ENCODE results near the gene PHC3.

The PHC3 gene

DNA sequence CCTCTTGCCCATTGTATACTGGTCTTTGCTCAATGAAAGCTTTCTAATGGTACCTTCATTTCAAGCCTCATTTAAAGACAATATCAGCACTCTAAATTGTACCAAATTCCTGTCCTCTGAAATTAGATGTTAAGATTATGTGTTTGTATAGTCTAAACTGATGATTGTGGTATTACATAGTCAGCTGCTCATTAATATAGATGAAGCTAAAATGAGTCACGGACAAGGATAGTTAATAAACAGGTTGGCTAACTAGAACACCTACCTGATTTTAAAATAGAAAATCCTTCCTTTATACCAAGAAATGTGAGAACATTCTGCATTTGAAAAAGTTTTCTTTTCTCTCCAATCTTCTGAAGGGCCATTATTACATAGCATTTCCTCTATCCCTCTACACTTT lies 43.6 kb upstream of the PHC3 start (continued):
- no peak for TF ChIP-seq POU6F1 (CRISPR knock-in tag; IDR thresholded peaks at IDR 0.05; ENCODE audit: borderline replicate concordance, low read depth)

DNA sequence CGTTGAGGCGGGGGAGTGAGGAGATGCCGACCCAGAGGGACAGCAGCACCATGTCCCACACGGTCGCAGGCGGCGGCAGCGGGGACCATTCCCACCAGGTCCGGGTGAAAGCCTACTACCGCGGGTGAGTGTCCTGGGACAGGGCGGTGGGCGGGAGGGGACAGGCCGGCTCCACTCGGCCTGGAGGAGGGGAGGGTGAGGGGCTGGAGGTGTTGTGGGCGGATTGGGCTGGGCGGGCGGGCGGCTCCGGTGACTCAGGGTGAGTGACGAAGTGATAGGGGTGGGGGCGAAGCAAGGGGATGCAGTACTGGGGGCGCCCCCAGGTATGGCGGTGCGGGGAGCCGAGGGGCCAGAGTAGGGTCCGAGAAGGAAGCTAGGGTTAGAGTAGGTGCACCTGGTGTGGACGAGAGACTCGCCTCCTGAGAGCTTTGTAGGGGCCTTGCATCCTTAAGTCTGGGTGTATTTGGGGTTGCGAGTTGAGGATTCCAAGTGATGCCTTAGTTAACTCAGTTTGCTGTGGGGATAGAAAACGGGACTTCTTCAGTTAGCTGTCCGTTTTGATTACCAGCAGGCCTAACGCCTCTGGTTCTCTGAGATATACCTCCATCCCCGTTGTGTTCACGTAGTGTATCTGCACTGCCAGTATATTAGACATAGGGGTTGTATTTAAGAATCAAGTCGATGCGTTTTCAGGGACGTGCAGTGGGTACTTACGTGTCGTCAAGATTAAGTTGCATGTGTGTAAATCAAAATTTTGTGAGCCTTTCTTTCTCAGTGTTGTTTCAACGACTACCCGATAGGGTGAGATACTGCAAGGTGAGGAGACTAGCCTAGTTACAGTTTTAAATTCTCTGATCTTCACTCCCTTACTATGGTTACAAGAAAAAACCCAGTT lies 41.4 kb upstream of the PHC3 start:
- TF ChIP-seq ZFP30 (CRISPR knock-in tag; IDR thresholded peaks at IDR 0.05), result no peak
- TF ChIP-seq, protein P1, sequence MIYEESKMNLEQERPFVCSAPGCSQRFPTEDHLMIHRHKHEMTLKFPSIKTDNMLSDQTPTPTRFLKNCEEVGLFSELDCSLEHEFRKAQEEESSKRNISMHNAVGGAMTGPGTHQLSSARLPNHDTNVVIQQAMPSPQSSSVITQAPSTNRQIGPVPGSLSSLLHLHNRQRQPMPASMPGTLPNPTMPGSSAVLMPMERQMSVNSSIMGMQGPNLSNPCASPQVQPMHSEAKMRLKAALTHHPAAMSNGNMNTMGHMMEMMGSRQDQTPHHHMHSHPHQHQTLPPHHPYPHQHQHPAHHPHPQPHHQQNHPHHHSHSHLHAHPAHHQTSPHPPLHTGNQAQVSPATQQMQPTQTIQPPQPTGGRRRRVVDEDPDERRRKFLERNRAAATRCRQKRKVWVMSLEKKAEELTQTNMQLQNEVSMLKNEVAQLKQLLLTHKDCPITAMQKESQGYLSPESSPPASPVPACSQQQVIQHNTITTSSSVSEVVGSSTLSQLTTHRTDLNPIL (CRISPR knock-in tag; IDR thresholded peaks at IDR 0.05; ENCODE audit: low read depth), result no peak
- TF ChIP-seq TCF4 (CRISPR knock-in tag; IDR thresholded peaks at IDR 0.05; ENCODE audit: borderline replicate concordance), result no peak
- TF ChIP-seq BACH2 (CRISPR knock-in tag; IDR thresholded peaks at IDR 0.05; ENCODE audit: borderline replicate concordance), result no peak
- TF ChIP-seq POU6F1 (CRISPR knock-in tag; IDR thresholded peaks at IDR 0.05; ENCODE audit: borderline replicate concordance, low read depth), result no peak
- TF ChIP-seq, protein P2, sequence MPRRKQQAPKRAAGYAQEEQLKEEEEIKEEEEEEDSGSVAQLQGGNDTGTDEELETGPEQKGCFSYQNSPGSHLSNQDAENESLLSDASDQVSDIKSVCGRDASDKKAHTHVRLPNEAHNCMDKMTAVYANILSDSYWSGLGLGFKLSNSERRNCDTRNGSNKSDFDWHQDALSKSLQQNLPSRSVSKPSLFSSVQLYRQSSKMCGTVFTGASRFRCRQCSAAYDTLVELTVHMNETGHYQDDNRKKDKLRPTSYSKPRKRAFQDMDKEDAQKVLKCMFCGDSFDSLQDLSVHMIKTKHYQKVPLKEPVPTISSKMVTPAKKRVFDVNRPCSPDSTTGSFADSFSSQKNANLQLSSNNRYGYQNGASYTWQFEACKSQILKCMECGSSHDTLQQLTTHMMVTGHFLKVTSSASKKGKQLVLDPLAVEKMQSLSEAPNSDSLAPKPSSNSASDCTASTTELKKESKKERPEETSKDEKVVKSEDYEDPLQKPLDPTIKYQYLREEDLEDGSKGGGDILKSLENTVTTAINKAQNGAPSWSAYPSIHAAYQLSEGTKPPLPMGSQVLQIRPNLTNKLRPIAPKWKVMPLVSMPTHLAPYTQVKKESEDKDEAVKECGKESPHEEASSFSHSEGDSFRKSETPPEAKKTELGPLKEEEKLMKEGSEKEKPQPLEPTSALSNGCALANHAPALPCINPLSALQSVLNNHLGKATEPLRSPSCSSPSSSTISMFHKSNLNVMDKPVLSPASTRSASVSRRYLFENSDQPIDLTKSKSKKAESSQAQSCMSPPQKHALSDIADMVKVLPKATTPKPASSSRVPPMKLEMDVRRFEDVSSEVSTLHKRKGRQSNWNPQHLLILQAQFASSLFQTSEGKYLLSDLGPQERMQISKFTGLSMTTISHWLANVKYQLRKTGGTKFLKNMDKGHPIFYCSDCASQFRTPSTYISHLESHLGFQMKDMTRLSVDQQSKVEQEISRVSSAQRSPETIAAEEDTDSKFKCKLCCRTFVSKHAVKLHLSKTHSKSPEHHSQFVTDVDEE (CRISPR knock-in tag; IDR thresholded peaks at IDR 0.05), result no peak
- TF ChIP-seq PATZ1 (CRISPR knock-in tag; IDR thresholded peaks at IDR 0.05; ENCODE audit: borderline replicate concordance), result no peak
- TF ChIP-seq ZNF8 (CRISPR knock-in tag; IDR thresholded peaks at IDR 0.05), result no peak
- no peak for TF ChIP-seq ZNF70 (CRISPR knock-in tag; IDR thresholded peaks at IDR 0.05)
- TF ChIP-seq ESRRG (CRISPR knock-in tag; IDR thresholded peaks at IDR 0.05), result no peak
- no peak for TF ChIP-seq PPARA (CRISPR knock-in tag; IDR thresholded peaks at IDR 0.05; ENCODE audit: borderline replicate concordance)
- TF ChIP-seq GLIS3 (CRISPR knock-in tag; IDR thresholded peaks at IDR 0.05), result no peak
- no peak for TF ChIP-seq TOX (CRISPR knock-in tag; IDR thresholded peaks at IDR 0.05; ENCODE audit: borderline replicate concordance)
- no peak for TF ChIP-seq CSDC2 (CRISPR knock-in tag; IDR thresholded peaks at IDR 0.05)
- TF ChIP-seq ZFP3 (CRISPR knock-in tag; IDR thresholded peaks at IDR 0.05), result no peak
- no peak for TF ChIP-seq ZC3H10 (CRISPR knock-in tag; IDR thresholded peaks at IDR 0.05)
- TF ChIP-seq OSR1 (CRISPR knock-in tag; IDR thresholded peaks at IDR 0.05), result no peak
- no peak for TF ChIP-seq ARNTL (CRISPR knock-in tag; IDR thresholded peaks at IDR 0.05; ENCODE audit: borderline replicate concordance, low read depth)
- peak; percentile 44 for ATAC-seq

- peak; percentile 97 for ATAC-seq
- TF ChIP-seq SNAI2 (CRISPR knock-in tag; IDR thresholded peaks at IDR 0.05) (no peak), ZC3H10 (CRISPR knock-in tag; IDR thresholded peaks at IDR 0.05) (no peak), PATZ1 (CRISPR knock-in tag; IDR thresholded peaks at IDR 0.05; ENCODE audit: borderline replicate concordance) (no peak)
Observed at GRCh38 chr3:170221924-170222646, 40.6 kb upstream of the PHC3 start, which contains the start of gene PRKCI. TSS of gene PRKCI (plus strand) at chr3:170222424. CDS start at chr3:170222670, 246 bp downstream.

Data from SK-N-SH treated with all-trans-retinoic acid at 6 μM for 48 hours (cell line).